ENCODE measurements around the gene MICAL2. TPM values are rescaled to one million over a fixed set of nuclear protein-coding genes. Genes with fewer than 3 reads are reported as not detected.

The MICAL2 gene
- total and polyA plus RNA-seq, 2 of the 8 experiments (the other 6 are each of a cell fraction or from before 2014, with no cell fraction given) = 1.3 to 4.1 TPM

DNA sequence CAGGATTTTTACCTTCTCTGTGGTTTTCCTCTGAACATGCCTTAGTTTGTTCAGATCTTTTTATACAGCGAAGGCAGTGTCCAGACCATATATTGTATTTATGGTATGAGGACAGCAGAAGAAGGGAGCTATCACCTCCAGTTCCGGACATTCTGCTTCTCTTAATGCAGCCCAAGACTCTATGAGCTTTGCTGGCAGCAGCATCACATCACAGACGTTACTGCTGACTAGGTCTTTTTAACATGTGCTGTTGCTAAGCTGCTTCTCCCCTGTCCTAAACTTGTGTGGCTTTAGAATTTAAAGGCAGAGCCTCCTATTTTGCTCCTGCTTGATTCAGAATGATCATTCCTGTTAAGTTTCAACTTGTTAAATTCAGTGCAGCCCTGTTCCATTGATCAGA is 13.4 kb downstream of the MICAL2 start (continued):
- TF ChIP-seq, protein P1, sequence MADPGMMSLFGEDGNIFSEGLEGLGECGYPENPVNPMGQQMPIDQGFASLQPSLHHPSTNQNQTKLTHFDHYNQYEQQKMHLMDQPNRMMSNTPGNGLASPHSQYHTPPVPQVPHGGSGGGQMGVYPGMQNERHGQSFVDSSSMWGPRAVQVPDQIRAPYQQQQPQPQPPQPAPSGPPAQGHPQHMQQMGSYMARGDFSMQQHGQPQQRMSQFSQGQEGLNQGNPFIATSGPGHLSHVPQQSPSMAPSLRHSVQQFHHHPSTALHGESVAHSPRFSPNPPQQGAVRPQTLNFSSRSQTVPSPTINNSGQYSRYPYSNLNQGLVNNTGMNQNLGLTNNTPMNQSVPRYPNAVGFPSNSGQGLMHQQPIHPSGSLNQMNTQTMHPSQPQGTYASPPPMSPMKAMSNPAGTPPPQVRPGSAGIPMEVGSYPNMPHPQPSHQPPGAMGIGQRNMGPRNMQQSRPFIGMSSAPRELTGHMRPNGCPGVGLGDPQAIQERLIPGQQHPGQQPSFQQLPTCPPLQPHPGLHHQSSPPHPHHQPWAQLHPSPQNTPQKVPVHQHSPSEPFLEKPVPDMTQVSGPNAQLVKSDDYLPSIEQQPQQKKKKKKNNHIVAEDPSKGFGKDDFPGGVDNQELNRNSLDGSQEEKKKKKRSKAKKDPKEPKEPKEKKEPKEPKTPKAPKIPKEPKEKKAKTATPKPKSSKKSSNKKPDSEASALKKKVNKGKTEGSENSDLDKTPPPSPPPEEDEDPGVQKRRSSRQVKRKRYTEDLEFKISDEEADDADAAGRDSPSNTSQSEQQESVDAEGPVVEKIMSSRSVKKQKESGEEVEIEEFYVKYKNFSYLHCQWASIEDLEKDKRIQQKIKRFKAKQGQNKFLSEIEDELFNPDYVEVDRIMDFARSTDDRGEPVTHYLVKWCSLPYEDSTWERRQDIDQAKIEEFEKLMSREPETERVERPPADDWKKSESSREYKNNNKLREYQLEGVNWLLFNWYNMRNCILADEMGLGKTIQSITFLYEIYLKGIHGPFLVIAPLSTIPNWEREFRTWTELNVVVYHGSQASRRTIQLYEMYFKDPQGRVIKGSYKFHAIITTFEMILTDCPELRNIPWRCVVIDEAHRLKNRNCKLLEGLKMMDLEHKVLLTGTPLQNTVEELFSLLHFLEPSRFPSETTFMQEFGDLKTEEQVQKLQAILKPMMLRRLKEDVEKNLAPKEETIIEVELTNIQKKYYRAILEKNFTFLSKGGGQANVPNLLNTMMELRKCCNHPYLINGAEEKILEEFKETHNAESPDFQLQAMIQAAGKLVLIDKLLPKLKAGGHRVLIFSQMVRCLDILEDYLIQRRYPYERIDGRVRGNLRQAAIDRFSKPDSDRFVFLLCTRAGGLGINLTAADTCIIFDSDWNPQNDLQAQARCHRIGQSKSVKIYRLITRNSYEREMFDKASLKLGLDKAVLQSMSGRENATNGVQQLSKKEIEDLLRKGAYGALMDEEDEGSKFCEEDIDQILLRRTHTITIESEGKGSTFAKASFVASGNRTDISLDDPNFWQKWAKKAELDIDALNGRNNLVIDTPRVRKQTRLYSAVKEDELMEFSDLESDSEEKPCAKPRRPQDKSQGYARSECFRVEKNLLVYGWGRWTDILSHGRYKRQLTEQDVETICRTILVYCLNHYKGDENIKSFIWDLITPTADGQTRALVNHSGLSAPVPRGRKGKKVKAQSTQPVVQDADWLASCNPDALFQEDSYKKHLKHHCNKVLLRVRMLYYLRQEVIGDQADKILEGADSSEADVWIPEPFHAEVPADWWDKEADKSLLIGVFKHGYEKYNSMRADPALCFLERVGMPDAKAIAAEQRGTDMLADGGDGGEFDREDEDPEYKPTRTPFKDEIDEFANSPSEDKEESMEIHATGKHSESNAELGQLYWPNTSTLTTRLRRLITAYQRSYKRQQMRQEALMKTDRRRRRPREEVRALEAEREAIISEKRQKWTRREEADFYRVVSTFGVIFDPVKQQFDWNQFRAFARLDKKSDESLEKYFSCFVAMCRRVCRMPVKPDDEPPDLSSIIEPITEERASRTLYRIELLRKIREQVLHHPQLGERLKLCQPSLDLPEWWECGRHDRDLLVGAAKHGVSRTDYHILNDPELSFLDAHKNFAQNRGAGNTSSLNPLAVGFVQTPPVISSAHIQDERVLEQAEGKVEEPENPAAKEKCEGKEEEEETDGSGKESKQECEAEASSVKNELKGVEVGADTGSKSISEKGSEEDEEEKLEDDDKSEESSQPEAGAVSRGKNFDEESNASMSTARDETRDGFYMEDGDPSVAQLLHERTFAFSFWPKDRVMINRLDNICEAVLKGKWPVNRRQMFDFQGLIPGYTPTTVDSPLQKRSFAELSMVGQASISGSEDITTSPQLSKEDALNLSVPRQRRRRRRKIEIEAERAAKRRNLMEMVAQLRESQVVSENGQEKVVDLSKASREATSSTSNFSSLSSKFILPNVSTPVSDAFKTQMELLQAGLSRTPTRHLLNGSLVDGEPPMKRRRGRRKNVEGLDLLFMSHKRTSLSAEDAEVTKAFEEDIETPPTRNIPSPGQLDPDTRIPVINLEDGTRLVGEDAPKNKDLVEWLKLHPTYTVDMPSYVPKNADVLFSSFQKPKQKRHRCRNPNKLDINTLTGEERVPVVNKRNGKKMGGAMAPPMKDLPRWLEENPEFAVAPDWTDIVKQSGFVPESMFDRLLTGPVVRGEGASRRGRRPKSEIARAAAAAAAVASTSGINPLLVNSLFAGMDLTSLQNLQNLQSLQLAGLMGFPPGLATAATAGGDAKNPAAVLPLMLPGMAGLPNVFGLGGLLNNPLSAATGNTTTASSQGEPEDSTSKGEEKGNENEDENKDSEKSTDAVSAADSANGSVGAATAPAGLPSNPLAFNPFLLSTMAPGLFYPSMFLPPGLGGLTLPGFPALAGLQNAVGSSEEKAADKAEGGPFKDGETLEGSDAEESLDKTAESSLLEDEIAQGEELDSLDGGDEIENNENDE (IDR thresholded peaks at IDR 0.05; ENCODE audit: insufficient replicate concordance, low read length) = no peak
- TF ChIP-seq EGR1 (IDR thresholded peaks at IDR 0.05; ENCODE audit: borderline replicate concordance, low read depth, low read length) = no peak
- no peak for TF ChIP-seq ZNF274 (IDR thresholded peaks at IDR 0.05; ENCODE audit: borderline replicate concordance, extremely low read depth, low read length)

Data from H1 (cell line).